HG02840 (cell line): Measurements from ENCODE around the gene NFIX.

ENCODE experiments used
- ATAC-seq: cut with Tn5 transposase; IDR thresholded peaks from one replicate; pipeline ENCODE4 v1.9.1; 2021; ENCODE audit warnings: mild to moderate bottlenecking, moderate library complexity, moderate number of reproducible peaks; ENCODE audit not compliant: unreplicated experiment, low FRiP score

Gene NFIX

DNA sequence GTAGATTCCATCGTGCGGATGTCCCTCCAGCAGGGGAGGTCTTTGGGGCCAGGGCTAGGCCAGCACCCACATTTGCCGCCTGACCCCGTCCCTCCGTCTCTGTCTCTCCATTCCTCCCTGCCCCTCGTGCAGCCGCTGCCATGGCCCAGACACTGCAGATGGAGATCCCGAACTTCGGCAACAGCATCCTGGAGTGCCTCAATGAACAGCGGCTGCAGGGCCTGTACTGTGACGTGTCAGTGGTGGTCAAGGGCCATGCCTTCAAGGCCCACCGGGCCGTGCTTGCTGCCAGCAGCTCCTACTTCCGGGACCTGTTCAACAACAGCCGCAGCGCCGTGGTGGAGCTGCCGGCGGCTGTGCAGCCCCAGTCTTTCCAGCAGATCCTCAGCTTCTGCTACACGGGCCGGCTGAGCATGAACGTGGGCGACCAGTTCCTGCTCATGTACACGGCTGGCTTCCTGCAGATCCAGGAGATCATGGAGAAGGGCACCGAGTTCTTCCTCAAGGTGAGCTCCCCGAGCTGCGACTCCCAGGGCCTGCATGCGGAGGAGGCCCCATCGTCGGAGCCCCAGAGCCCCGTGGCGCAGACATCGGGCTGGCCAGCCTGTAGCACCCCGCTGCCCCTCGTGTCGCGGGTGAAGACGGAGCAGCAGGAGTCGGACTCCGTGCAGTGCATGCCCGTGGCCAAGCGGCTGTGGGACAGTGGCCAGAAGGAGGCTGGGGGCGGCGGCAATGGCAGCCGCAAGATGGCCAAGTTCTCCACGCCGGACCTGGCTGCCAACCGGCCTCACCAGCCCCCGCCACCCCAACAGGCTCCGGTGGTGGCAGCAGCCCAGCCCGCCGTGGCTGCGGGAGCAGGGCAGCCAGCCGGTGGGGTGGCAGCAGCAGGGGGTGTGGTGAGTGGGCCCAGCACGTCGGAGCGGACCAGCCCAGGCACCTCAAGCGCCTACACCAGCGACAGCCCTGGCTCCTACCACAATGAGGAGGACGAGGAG, 140.1 kb downstream of the NFIX start:
- no peak for ATAC-seq

DNA sequence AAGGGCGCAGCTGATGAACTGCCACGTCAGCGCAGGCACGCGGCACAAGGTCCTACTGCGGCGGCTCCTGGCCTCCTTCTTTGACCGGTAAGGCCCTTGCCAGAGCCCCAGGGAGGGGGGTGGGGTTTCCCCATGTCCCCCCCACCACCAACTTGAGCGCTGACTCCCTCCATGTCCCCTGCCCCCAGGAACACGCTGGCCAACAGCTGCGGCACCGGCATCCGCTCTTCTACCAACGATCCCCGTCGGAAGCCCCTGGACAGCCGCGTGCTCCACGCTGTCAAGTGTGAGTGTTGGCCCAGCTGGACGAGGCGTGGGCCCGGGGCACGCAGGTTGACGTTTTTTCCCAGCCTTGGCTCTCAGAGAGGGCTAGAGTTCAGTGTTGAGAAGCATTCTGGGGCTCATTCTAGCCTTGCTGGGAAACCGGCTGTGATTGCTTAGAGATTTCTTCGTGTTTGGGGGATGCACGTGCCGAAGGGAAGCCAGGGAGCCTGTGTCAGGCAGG, 142.1 kb downstream of the NFIX start:
- ATAC-seq = no peak

DNA sequence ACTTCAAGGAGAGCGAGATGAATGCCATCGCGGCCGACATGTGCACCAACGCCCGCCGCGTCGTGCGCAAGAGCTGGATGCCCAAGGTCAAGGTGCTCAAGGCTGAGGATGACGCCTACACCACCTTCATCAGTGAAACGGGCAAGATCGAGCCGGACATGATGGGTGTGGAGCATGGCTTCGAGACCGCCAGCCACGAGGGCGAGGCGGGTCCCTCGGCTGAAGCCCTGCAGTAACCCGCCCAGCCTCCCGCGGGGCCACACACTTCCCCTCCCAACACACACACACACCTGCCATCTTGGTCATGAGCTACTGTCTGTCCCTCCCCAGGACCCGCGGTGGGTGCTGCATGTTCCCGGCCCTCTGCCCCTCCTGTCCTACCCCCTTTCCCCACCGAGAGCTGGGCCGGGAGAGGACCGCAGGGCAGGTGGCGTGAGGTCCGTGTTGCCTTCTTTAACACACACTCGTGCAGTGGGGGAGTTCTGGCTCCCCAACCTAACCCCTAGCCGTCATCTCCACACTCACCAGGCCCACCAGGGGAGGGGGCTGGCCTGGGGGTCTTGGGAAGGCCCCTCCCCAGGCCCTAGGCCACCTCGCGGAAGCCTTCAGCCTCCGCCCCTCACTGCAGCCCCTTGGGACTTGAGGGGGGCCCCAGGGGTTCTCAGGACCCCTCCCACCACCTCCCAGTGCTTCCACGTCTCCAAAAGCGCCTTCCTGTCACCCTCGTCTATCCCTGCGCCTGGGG, 143.1 kb downstream of the NFIX start:
- no peak for ATAC-seq

DNA sequence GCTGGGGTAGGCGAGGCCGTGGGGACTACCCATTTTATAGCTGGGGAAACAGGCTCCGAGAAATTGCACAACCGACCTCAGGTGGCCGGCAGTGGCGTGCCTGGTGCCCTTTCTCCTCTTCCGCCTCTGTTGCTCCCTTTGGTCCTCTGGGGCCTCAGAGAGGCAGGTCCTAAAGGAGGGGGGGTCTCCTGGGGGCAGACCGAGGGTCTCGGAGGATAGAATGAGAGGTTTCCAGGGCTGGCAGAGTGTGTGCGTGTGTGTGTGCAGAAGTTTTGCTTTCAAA, 143.6 kb downstream of the NFIX start:
- no peak for ATAC-seq

DNA sequence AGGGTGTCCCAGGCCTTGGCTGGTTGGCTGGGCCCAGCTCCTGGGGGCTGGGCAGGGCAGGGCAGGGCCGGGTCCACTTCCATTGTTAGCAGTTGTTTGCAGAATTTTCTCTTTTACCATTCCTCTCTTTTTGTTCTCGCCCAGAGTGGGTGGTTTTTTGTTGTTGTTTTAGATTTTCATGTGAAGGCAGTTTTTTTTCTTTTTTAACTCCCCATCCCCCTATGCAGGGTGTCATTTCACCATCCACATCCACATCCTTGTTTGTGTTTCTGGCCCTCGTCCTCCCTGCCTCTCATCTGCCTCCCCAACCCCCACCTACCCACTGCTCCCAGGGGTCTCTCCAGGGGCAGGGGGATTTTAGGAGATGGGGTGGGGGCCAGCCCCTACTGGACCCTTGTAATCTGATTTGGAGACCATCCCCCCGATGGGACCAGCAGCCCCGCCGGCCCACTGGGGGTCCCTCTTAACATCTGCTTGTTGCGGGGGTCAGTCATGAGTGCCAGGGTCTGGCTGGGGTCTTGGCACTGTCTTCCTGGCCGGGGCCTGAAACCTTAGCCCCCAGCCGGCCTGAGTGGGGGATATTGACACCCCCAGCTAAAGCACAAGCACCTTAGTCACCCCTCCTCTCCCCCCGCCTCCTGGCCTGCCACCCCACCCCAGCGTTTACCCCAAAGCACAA, 144.5 kb downstream of the NFIX start:
- no peak for ATAC-seq

DNA sequence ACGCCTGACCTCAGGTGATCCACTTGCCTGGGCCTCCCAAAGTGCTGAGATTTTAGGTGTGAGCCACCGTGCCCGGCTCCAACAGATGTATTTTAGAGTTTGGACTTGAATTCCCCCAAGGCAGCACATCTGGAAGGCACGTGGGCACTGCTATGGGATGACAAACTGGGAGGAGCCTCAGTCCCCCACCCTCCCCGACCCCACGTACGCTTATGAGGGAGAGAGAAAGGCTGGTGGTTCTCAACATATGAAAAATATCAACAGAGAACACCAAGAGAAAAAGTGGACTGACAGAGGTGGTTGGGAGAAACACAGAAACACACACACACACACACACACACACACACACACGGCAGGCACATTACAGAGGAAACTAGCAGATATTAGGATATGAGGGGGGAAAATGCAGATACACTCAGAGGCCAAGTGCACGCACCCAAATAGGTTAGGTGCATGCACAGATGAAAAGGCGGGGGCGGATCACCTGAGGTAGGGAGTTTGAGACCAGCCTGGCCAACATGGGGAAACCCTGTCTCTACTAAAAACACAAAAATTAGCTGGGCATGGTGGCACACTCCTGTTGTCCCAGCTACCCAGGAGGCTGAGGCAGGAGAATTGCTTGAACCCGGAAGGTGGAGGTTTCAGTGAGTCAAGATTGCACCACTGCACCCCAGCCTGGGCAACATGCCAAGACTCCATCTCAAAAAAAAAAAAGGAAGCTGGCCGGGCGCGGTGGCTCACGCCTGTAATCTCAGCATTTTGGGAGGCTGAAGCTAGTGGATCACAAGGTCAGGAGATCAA, 151.7 kb downstream of the NFIX start:
- ATAC-seq = no peak
